Measurements from ENCODE around the gene CDH4.

DNA sequence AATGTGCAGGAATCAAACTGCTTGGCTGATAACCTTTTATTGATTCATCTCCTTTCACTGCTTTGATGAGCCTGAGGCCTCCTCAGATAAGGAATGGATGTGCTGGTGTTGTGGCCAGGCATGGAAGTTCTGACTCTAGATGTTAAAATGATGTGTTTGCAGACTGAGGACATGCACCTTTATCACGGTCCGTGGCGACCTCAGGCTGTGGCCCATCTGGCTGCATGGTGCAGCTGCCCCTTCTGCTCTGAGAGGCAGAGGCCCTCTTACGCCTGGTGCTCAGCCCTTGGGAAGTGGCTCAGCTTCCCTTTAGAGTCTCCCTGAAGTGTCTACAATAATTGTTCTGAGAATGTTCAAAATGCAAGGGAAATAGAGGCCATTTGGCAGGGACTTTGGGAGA lies 26.2 kb downstream of the CDH4 start:
- TF ChIP-seq, protein P1, sequence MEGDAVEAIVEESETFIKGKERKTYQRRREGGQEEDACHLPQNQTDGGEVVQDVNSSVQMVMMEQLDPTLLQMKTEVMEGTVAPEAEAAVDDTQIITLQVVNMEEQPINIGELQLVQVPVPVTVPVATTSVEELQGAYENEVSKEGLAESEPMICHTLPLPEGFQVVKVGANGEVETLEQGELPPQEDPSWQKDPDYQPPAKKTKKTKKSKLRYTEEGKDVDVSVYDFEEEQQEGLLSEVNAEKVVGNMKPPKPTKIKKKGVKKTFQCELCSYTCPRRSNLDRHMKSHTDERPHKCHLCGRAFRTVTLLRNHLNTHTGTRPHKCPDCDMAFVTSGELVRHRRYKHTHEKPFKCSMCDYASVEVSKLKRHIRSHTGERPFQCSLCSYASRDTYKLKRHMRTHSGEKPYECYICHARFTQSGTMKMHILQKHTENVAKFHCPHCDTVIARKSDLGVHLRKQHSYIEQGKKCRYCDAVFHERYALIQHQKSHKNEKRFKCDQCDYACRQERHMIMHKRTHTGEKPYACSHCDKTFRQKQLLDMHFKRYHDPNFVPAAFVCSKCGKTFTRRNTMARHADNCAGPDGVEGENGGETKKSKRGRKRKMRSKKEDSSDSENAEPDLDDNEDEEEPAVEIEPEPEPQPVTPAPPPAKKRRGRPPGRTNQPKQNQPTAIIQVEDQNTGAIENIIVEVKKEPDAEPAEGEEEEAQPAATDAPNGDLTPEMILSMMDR (IDR thresholded peaks at IDR 0.05): no peak
- TF ChIP-seq POLR2A (IDR thresholded peaks at IDR 0.05) (no peak), EP300 (IDR thresholded peaks at IDR 0.05; ENCODE audit: low read depth) (no peak)
